ENCODE measurements around the gene OR2V1. TPM values are rescaled to one million over a fixed set of nuclear protein-coding genes. Genes with fewer than 3 reads are reported as not detected.

Gene OR2V1
- total RNA-seq (2022; extraction: Qiagen RNA extraction; ENCODE audit: low read depth): not detected in 5 replicates

GRCh38 chr5:181130832-181131496, at the start of gene OR2V1:
Gene OR2V1, minus strand, starts transcription at chr5:181131169. Its CDS starts 5,865 bp downstream, at chr5:181125304.

DNA sequence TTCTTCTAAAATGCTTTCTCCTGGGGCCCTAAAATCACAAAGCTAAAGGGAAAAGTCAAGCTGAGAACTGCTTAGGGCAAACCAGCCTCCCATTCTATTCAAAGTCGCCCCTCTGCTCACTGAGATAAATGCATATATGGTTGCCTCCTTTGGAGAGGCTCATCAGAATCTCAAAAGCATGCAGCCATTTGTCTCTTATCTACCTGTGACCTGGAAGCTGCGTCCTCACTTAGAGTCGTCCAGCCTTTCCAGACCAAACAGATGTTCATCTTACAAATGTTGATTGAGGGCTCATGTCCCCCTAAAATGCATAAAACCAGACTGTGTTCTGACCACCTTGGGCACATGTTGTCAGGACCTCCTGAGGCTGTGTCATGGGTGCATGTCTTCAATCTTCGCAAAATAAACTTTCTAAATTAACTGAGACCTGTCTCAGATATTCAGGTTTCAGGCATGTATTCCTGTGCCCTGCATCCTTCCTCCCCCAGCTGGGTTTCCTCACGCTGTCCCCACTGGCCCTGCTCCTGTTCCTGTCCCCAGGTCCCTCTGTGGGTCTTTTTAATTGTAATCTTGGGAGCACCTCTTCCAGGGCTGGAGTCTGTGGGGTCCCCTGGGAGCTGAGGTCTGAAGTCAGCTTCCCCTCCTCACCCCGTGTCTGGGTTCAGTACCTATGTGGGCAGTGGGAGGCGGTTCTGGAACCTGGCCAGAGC, 16.1 kb upstream of the OR2V1 start, which contains the start of gene OR2V2:
Gene OR2V2 (plus strand): TSS at position 660 of the 710 bp plus-strand sequence. CDS start 7,357 bp downstream, outside the sequence.

Other genes with a start within 250 kb of the OR2V1 start
- gene BTNL8, start 232.0 kb downstream of the OR2V1 start, total RNA-seq (2022; extraction: Qiagen RNA extraction; ENCODE audit: low read depth): not detected in 5 replicates
- not detected in 5 replicates for gene BTNL3, start 142.3 kb downstream of the OR2V1 start, total RNA-seq (2022; extraction: Qiagen RNA extraction; ENCODE audit: low read depth)
- gene BTNL9, start 90.9 kb downstream of the OR2V1 start, total RNA-seq (2022; extraction: Qiagen RNA extraction; ENCODE audit: low read depth): 0.57 to 1.3 TPM (median 0.74 TPM) in 5 replicates
- gene OR2V2, start 16.4 kb upstream of the OR2V1 start, total RNA-seq (2022; extraction: Qiagen RNA extraction; ENCODE audit: low read depth): not detected in 5 replicates
- gene TRIM7, start 74.0 kb upstream of the OR2V1 start, total RNA-seq (2022; extraction: Qiagen RNA extraction; ENCODE audit: low read depth): 29.4 to 45.2 TPM (median 39.9 TPM) in 5 replicates
- gene TRIM41, start 92.1 kb upstream of the OR2V1 start, total RNA-seq (2022; extraction: Qiagen RNA extraction; ENCODE audit: low read depth): 19.8 to 29.7 TPM (median 27.7 TPM) in 5 replicates
- 3,233 to 3,638 TPM (median 3,282 TPM) in 5 replicates for gene RACK1, start 112.7 kb upstream of the OR2V1 start, total RNA-seq (2022; extraction: Qiagen RNA extraction; ENCODE audit: low read depth)
- gene TRIM52, start 130.0 kb upstream of the OR2V1 start, total RNA-seq (2022; extraction: Qiagen RNA extraction; ENCODE audit: low read depth): 4.9 to 7.4 TPM (median 6.4 TPM) in 5 replicates
- gene OR4F3, start 236.1 kb upstream of the OR2V1 start, total RNA-seq (2022; extraction: Qiagen RNA extraction; ENCODE audit: low read depth): not detected in 5 replicates